Measurements from ENCODE around the gene ASPHD2. TPM values are rescaled to one million over a fixed set of nuclear protein-coding genes. Genes with fewer than 3 reads are reported as not detected.

The ASPHD2 gene
- total and polyA plus RNA-seq, 10 of the 15 experiments (the other 5 are each of a cell fraction or from before 2014, with no cell fraction given): 1.6 to 10.6 (median 5.2) TPM

DNA sequence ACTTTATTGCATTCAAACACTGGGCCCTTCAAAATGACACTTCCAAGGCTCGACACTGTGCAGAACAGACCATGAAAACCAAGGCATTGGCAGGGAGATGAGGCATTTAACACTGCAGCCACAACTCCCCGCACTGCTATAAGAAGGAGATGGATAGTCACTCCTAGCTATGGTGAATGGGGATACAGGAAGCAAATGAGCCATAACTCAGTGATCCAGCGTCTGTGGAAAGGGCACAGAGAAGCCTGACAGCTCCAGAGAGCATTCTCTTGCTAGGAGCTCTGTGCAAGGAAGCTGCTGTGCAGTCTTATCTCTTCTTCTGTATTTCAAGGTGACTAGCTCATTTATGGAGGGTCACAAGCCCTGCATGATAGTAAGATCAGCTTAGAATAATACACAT lies 33.6 kb downstream of the ASPHD2 start:
- POLR2A ChIA-PET: no interaction called here
- DNase-seq (ENCODE audit: low read depth, low spot score) (no peak), FAIRE-seq (no peak), ATAC-seq (no peak)
- TF ChIP-seq, protein P1, sequence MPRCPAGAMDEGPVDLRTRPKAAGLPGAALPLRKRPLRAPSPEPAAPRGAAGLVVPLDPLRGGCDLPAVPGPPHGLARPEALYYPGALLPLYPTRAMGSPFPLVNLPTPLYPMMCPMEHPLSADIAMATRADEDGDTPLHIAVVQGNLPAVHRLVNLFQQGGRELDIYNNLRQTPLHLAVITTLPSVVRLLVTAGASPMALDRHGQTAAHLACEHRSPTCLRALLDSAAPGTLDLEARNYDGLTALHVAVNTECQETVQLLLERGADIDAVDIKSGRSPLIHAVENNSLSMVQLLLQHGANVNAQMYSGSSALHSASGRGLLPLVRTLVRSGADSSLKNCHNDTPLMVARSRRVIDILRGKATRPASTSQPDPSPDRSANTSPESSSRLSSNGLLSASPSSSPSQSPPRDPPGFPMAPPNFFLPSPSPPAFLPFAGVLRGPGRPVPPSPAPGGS (IDR thresholded peaks at IDR 0.05; ENCODE audit: borderline replicate concordance, insufficient read depth, low read depth, low read length, poor library complexity, severe bottlenecking): no peak
- no peak for TF ChIP-seq POLR2AphosphoS5 (IDR thresholded peaks at IDR 0.05; ENCODE audit: low read length)
- no peak for TF ChIP-seq SUPT20H (IDR thresholded peaks at IDR 0.05; ENCODE audit: borderline replicate concordance, control insufficient read depth, low read depth, low read length)
- TF ChIP-seq CHD1 (IDR thresholded peaks at IDR 0.05; ENCODE audit: low read depth, low read length): no peak
- no peak for TF ChIP-seq ZNF384 (IDR thresholded peaks at IDR 0.05; ENCODE audit: borderline replicate concordance, low read depth, low read length)
- no peak for TF ChIP-seq NR2C2 (IDR thresholded peaks at IDR 0.05; ENCODE audit: borderline replicate concordance, control insufficient read depth, insufficient read length, low read depth)
- Histone ChIP-seq H3K27me3 (replicated peaks in 1 of 2; ENCODE audit: control insufficient read depth in 2 of 2, insufficient read depth in 2 of 2, low read length in 1 of 2) (no peaks in the 10 kb centered on the region), H3K9me3 (replicated peaks; ENCODE audit: control insufficient read depth, insufficient read depth, low read length) (no peaks in the 10 kb centered on the region), H3K4me2 (ENCODE audit: control insufficient read depth, insufficient read depth) (no peak overlapping the region), H2AFZ (ENCODE audit: control insufficient read depth, low read depth, low read length) (no peak overlapping the region), H3K79me2 (ENCODE audit: control insufficient read depth, insufficient read depth, low read length) (peaks cover 5% of the 10 kb centered on the region), H4K20me1 (ENCODE audit: control insufficient read depth, insufficient read depth) (no peaks in the 10 kb centered on the region), H3K9ac (ENCODE audit: control insufficient read depth, insufficient read depth, low read length) (no peak overlapping the region), H3K27ac (ENCODE audit: control insufficient read depth, insufficient read depth) (no peak overlapping the region), H3K36me3 (ENCODE audit: control insufficient read depth in 2 of 2, insufficient read depth in 2 of 2, low read length in 1 of 2) (peaks cover 31 to 42% of the 10 kb centered on the region in 2 experiments), H3K4me1 (ENCODE audit: control insufficient read depth, insufficient read depth, low read length) (no peaks in the 10 kb centered on the region), H3K4me3 (no peak overlapping the region)
- SMC1A ChIA-PET (ENCODE audit: uncharacterized antibody, unreplicated experiment): interaction anchor here (0.8 to 5.1 kb wide), 10 partner anchors 9 to 98 kb away, joined by 3 to 73 read pairs (median 5); no protein-coding TSS in a partner anchor
- intact Hi-C loops (cut with micrococcal nuclease; ENCODE audit: unreplicated experiment) (no loop called here), in situ Hi-C loops (cut with MboI) (loop anchor here (5.0 kb wide), 2 partner anchors 60 to 95 kb away; no protein-coding TSS in a partner anchor)
- RAD21 ChIA-PET (ENCODE audit: unreplicated experiment): interaction anchor here (1.0 to 2.4 kb wide), 5 partner anchors 17 to 98 kb away, joined by 3 to 11 read pairs (median 10); no protein-coding TSS in a partner anchor
- WGBS (ENCODE audit: insufficient coverage, insufficient replicate concordance, low lambda C conversion rate, missing lambda C conversion rate): 97% methylated on average over 3 of the region's 3 CpGs
- no TSS peak for BruUV-seq (replicated peaks)
- CTCF ChIA-PET: interaction anchor here (0.6 to 5.5 kb wide), 9 partner anchors 19 to 871 kb away, joined by 3 to 124 read pairs (median 7); partner anchors contain the start of genes HPS4 and SRRD
